HepG2 (cell line): ENCODE measurements around the gene TENT4B. TPM values are rescaled to one million over a fixed set of nuclear protein-coding genes. Genes with fewer than 3 reads are reported as not detected.

ENCODE experiments used
- ATAC-seq: fragments of 200-7000 bp; cut with Tn5 transposase; 3 replicates; pipeline ENCODE4 v1.9.1; 2020; ENCODE audit warnings: mild to moderate bottlenecking, moderate library complexity
- BruUV-seq: library from RNA; stranded (reverse); fragments of 400-500 nt; replicated peaks from 2 replicates; lab custom pipeline; 2021; lab: Mats Ljungman, UMichigan
- CTCF ChIA-PET: fragments of 300-600 bp; formaldehyde crosslinking; extraction: SDS; loops from one replicate; lab custom pipeline; 2021; ENCODE audit warnings: low total read pairs, inconsistent platforms, low intra/inter-chr PET ratio; lab: Yijun Ruan, JAX
- POLR2A ChIA-PET: fragments of 350-600 bp; sonication (Branson Sonifier 250); formaldehyde crosslinking; loops from one replicate; lab custom pipeline; 2020; ENCODE audit warnings: antibody characterized with exemption, inconsistent platforms; lab: Yijun Ruan, JAX
- DNase-seq: peaks from one replicate; pipeline ENCODE4 v3.0.0-alpha.2; 2015; ENCODE audit warnings: low spot score
- FAIRE-seq: peaks from 3 replicates; lab custom pipeline; 2011; peaks lifted over from hg19 to GRCh38; lab: Jason Lieb, UNC
- H2AFZ ChIP-seq: one replicate; pipeline ENCODE4 v1.6.1; 2011; ENCODE audit warnings: low read length, inconsistent platforms
- H3K27ac ChIP-seq: fragments of 300-600 bp; 3 replicates; pipeline ENCODE4 v1.8.0; 2011; ENCODE audit warnings: mixed run types, mild to moderate bottlenecking, mixed read lengths, low read length, inconsistent platforms; ENCODE audit not compliant: insufficient read depth; ENCODE audit errors: extremely low read length
- H3K27me3 ChIP-seq, 2 experiments: fragments of 200-600 bp in 1 of 2; 2 replicates in 1 of 2; 3 replicates in 1 of 2; pipeline versions ENCODE4 v1.6.0 to v1.8.0; 2011; ENCODE audit warnings: low read length in 2 of 2, mild to moderate bottlenecking in 2 of 2, moderate library complexity in 2 of 2, inconsistent platforms in 1 of 2; ENCODE audit not compliant: insufficient read depth in 2 of 2, control insufficient read depth in 1 of 2
- H3K36me3 ChIP-seq, 2 experiments: fragments of 200-600 bp in 1 of 2; replicated peaks in 1 of 2; 2 replicates in 1 of 2; 3 replicates in 1 of 2; pipeline versions ENCODE4 v1.5.1 to v1.8.0; 2011; ENCODE audit warnings: low read length in 2 of 2, inconsistent platforms in 1 of 2; ENCODE audit not compliant: insufficient read depth in 2 of 2, control insufficient read depth in 1 of 2
- H3K4me1 ChIP-seq: 2 replicates; pipeline ENCODE4 v1.5.1; 2012; ENCODE audit warnings: low read length, inconsistent platforms; ENCODE audit not compliant: insufficient read depth
- H3K4me2 ChIP-seq: 2 replicates; pipeline ENCODE4 v1.6.0; 2011; ENCODE audit warnings: low read depth, low read length, inconsistent platforms
- H3K4me3 ChIP-seq, 3 experiments: fragments of 200-600 bp in 1 of 3; sonication (generic), shearing (Covaris generic) in 1 of 3; replicated peaks in 1 of 3; 2 replicates each; pipeline ENCODE4 v1.5.1; 2011 to 2016; ENCODE audit warnings: low read length in 3 of 3, inconsistent platforms in 2 of 3, low read depth in 2 of 3, mild to moderate bottlenecking in 2 of 3, control low read depth in 1 of 3, mixed read lengths in 1 of 3; ENCODE audit not compliant: insufficient read depth in 1 of 3
- H3K79me2 ChIP-seq: one replicate; pipeline ENCODE4 v1.6.1; 2011; ENCODE audit warnings: low read length, inconsistent platforms; ENCODE audit not compliant: insufficient read depth
- H3K9ac ChIP-seq: 2 replicates; pipeline ENCODE4 v1.6.0; 2011; ENCODE audit warnings: mild to moderate bottlenecking, low read depth, low read length, inconsistent platforms; ENCODE audit not compliant: insufficient read depth
- H3K9me3 ChIP-seq: 2 replicates; pipeline ENCODE4 v1.5.1; 2012; ENCODE audit warnings: mild to moderate bottlenecking, low read length
- H4K20me1 ChIP-seq: 2 replicates; pipeline ENCODE4 v1.6.0; 2011; ENCODE audit warnings: inconsistent platforms, mild to moderate bottlenecking, low read length, moderate library complexity; ENCODE audit not compliant: insufficient read depth
- ARID5B ChIP-seq: IDR thresholded peaks from 2 replicates; pipeline ENCODE4 v1.4.0; 2020; ENCODE audit warnings: mild to moderate bottlenecking, missing genetic modification reagents
- EED ChIP-seq: sonication (generic); formaldehyde crosslinking; IDR thresholded peaks from 2 replicates; pipeline ENCODE4 v1.5.0; 2020; ENCODE audit warnings: mild to moderate bottlenecking, missing genetic modification reagents
- GATAD1 ChIP-seq: IDR thresholded peaks from 2 replicates; pipeline ENCODE4 v1.6.1; 2016; ENCODE audit warnings: missing genetic modification reagents, missing compliant biosample characterization
- GATAD2A ChIP-seq: IDR thresholded peaks from 2 replicates; pipeline ENCODE4 v1.6.1; 2016
- HNRNPK ChIP-seq: fragments of 200-400 bp; formaldehyde crosslinking; IDR thresholded peaks from 2 replicates; pipeline ENCODE4 v1.6.1; 2018; ENCODE audit warnings: low read length, low read depth, moderate library complexity, mild to moderate bottlenecking; ENCODE audit not compliant: poor library complexity, severe bottlenecking
- IKZF1 ChIP-seq: fragments of 450-650 bp; IDR thresholded peaks from 2 replicates; pipeline ENCODE4 v1.7.1; 2016
- JDP2 ChIP-seq: sonication (generic); formaldehyde crosslinking; IDR thresholded peaks from 2 replicates; pipeline ENCODE4 v1.8.1; 2022; ENCODE audit warnings: missing genetic modification reagents, borderline replicate concordance
- NKX3-1 ChIP-seq: sonication (generic); formaldehyde crosslinking; IDR thresholded peaks from 2 replicates; pipeline ENCODE4 v1.5.0; 2020; ENCODE audit warnings: missing genetic modification reagents
- NPAS2 ChIP-seq: sonication (generic); formaldehyde crosslinking; IDR thresholded peaks from 2 replicates; pipeline ENCODE4 v1.8.0; 2022; ENCODE audit warnings: mild to moderate bottlenecking, missing genetic modification reagents, borderline replicate concordance
- NR2C2 ChIP-seq: sonication (generic); formaldehyde crosslinking; IDR thresholded peaks from 2 replicates; pipeline ENCODE4 v1.4.0; 2020; ENCODE audit warnings: missing genetic modification reagents, mild to moderate bottlenecking, moderate library complexity, borderline replicate concordance
- RFXANK ChIP-seq: IDR thresholded peaks from 2 replicates; pipeline ENCODE4 v1.6.1; 2016
- TFAP4 ChIP-seq: sonication (generic); IDR thresholded peaks from 2 replicates; pipeline ENCODE4 v1.6.1; 2016; ENCODE audit warnings: low read depth, borderline replicate concordance
- THAP9 ChIP-seq: sonication (generic); formaldehyde crosslinking; IDR thresholded peaks from 2 replicates; pipeline ENCODE4; 2020; ENCODE audit warnings: missing genetic modification reagents, mild to moderate bottlenecking, borderline replicate concordance
- ZNF256 ChIP-seq: sonication (generic); formaldehyde crosslinking; conservative IDR thresholded peaks from 2 replicates; pipeline ENCODE4 v1.4.0; 2020; ENCODE audit warnings: missing genetic modification reagents
- ZNF280B ChIP-seq: sonication (generic); formaldehyde crosslinking; IDR thresholded peaks from 2 replicates; pipeline ENCODE4 v1.5.0; 2020; ENCODE audit warnings: missing genetic modification reagents, mild to moderate bottlenecking, borderline replicate concordance
- ZNF674 ChIP-seq: sonication (generic); formaldehyde crosslinking; IDR thresholded peaks from 2 replicates; pipeline ENCODE4 v1.5.0; 2020; ENCODE audit warnings: low read depth, mild to moderate bottlenecking, missing genetic modification reagents
- WGBS: methylation state at CpG from one replicate; pipeline ENCODE4 v1.1.6; 2017; ENCODE audit warnings: low lambda C conversion rate; 5-methylcytosine and 5-hydroxymethylcytosine counted together
- in situ Hi-C: cut with HindIII; loops from 2 replicates; pipeline ENCODE4 v1.10.0; 2017; ENCODE audit warnings: low pct_unique_long_range_greater_than_20kb; ENCODE audit not compliant: extremely low pct_ligation_motif_present
- intact Hi-C: fragments of 100-400 bp; cut with micrococcal nuclease; formaldehyde crosslinking; loops from one replicate; pipeline ENCODE4 v1.10.0; 2022; ENCODE audit not compliant: unreplicated experiment
- polyA plus RNA-seq, 8 experiments: library from polyadenylated mRNA; depleted of rRNA in 3 of 8; stranded (reverse) in 7 of 8; unstranded in 1 of 8; fragments of >200 nt; fragmentation: Illumina TruSeq in 4 of 8; extraction: Trizol in 4 of 8; gene quantifications; 2 replicates each; pipeline versions ENCODE4 v1.2.1 to v1.2.3, GENCODE V29; 2011 to 2016; ENCODE audit warnings: low read depth in 4 of 8, missing spikeins in 1 of 8, mixed read lengths in 1 of 8; ENCODE audit not compliant: insufficient read depth in 1 of 8
- total RNA-seq, 5 experiments: library from RNA; depleted of rRNA; stranded (reverse); fragments of >200 nt; fragmentation: Illumina TruSeq; extraction: Trizol; gene quantifications; 2 replicates each; pipeline ENCODE4 v1.2.3, GENCODE V29; 2016; ENCODE audit warnings: low read depth in 1 of 5

Gene TENT4B
- total and polyA plus RNA-seq, 2 of the 13 experiments (the other 11 are each of a cell fraction or from before 2014, with no cell fraction given), result 15.0 to 32.8 TPM

- TF ChIP-seq ARID5B (CRISPR knock-in tag) (no peak), JDP2 (CRISPR knock-in tag) (no peak), IKZF1 (no peak), TFAP4 (no peak), NR2C2 (no peak), GATAD1 (CRISPR knock-in tag) (no peak), NKX3-1 (no peak)
- TF ChIP-seq, all 625 proteins: peak for 0
Measured at GRCh38 chr16:50256604-50257003, 103.5 kb downstream of the TENT4B start (continued).

- POLR2A ChIA-PET, result no interaction called here
- CTCF ChIA-PET, result no interaction called here
- H3K9me3 ChIP-seq, result no peaks in the 10 kb centered on the region
- no peaks in the 10 kb centered on the region for H3K36me3 ChIP-seq
- FAIRE-seq (no peak), DNase-seq (no peak), ATAC-seq (no peak)
- no peak overlapping the region for H3K27ac ChIP-seq
- no TSS peak for BruUV-seq
- peaks cover 40% of the 10 kb centered on the region for H3K4me1 ChIP-seq
- in situ Hi-C loops (no loop called here), intact Hi-C loops (loop anchor here (5.0 kb wide), 1 partner anchor 44 kb away; no protein-coding TSS in a partner anchor)
- H2AFZ ChIP-seq, result no peak overlapping the region
- no peak overlapping the region for H3K9ac ChIP-seq
- H3K27me3 ChIP-seq, result peaks cover 6 to 37% of the 10 kb centered on the region in 2 experiments; a peak in 4 of 5 replicates
- no peak overlapping the region for H3K4me3 ChIP-seq
- no peaks in the 10 kb centered on the region for H4K20me1 ChIP-seq
- H3K79me2 ChIP-seq, result no peaks in the 10 kb centered on the region
- 70% methylated on average over 9 of the region's 9 CpGs for WGBS
- H3K4me2 ChIP-seq, result no peak overlapping the region
- TF ChIP-seq GATAD2A (CRISPR knock-in tag) (no peak), ZNF280B (CRISPR knock-in tag) (no peak), RFXANK (CRISPR knock-in tag) (no peak), EED (CRISPR knock-in tag) (no peak), NPAS2 (no peak), THAP9 (CRISPR knock-in tag) (no peak), ZNF256 (CRISPR knock-in tag) (no peak), HNRNPK (no peak), ZNF674 (CRISPR knock-in tag) (no peak)
Measured at GRCh38 chr16:50257876-50258275, 104.8 kb downstream of the TENT4B start.
